ENCODE measurements around the gene NEDD4. TPM values are rescaled to one million over a fixed set of nuclear protein-coding genes. Genes with fewer than 3 reads are reported as not detected.
A peak's percentile ranks its signal among the peaks of the same experiment; 100 is the strongest.

Gene NEDD4
- total and polyA plus RNA-seq, 11 donors: 1.8 to 14.8 (median 8.9) TPM

DNA sequence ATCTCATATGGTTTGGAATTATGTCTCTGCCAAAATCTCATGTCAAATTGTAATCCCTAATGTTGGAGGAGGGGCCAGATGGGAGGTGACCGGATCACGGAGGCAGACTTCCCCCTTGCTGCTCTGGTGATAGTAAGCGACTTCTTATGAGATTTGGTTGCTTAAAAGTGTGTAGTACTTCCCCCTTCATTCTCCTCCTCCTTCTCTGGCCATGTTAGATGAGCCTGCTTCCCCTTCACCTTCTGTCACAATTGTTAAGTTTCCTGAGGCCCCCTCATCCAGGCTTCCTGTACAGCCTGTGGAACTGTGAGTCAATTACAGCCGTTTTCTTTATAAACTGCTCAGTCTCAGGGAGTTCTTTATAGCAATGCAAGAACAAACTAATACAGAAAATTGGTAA is 51.1 kb downstream of the NEDD4 start:
- 59 to 63% (median 61%) methylated on average over 4 of the region's 4 CpGs for WGBS, 4 donors
- intact Hi-C loops (cut with DNase I): no loop called here
- no peak for TF ChIP-seq CTCF (IDR thresholded peaks at IDR 0.05)
- TF ChIP-seq POLR2A (IDR thresholded peaks at IDR 0.05): no peak
- peaks cover 0 to 23% (median 6%) of the 10 kb centered on the region in 12 donors for H3K9me3 ChIP-seq
- H3K27me3 ChIP-seq: no peaks in the 10 kb centered on the region
- peak overlapping the region in 3 of 12 donors; percentile 2 to 40 (median 29) for H3K27ac ChIP-seq
- no peak for DNase-seq
- peaks cover 0 to 13% (median 0%) of the 10 kb centered on the region in 9 donors for H3K36me3 ChIP-seq
- no peak overlapping the region for H3K4me3 ChIP-seq
- peaks cover 0 to 13% (median 0%) of the 10 kb centered on the region in 12 donors for H3K4me1 ChIP-seq
- ATAC-seq: peak in 2 of 4 donors; percentile 45 to 81

GRCh38 chr15:55937040-55937439 is 56.4 kb downstream of the NEDD4 start:
- no peak overlapping the region for H3K4me3 ChIP-seq
- ATAC-seq (no peak), DNase-seq (no peak)
- intact Hi-C loops (cut with DNase I): no loop called here
- H3K27ac ChIP-seq: no peak overlapping the region
- peaks cover 0 to 28% (median 6%) of the 10 kb centered on the region in 12 donors for H3K9me3 ChIP-seq
- peaks cover 0 to 7% (median 0%) of the 10 kb centered on the region in 9 donors for H3K36me3 ChIP-seq
- no peaks in the 10 kb centered on the region for H3K27me3 ChIP-seq
- peaks cover 0 to 2% (median 0%) of the 10 kb centered on the region in 12 donors for H3K4me1 ChIP-seq
- TF ChIP-seq CTCF (IDR thresholded peaks at IDR 0.05) (no peak), POLR2A (IDR thresholded peaks at IDR 0.05) (no peak)
- whole genome bisulfite sequencing, 4 donors: 62 to 76% (median 69%) methylated on average over 6 of the region's 6 CpGs

DNA sequence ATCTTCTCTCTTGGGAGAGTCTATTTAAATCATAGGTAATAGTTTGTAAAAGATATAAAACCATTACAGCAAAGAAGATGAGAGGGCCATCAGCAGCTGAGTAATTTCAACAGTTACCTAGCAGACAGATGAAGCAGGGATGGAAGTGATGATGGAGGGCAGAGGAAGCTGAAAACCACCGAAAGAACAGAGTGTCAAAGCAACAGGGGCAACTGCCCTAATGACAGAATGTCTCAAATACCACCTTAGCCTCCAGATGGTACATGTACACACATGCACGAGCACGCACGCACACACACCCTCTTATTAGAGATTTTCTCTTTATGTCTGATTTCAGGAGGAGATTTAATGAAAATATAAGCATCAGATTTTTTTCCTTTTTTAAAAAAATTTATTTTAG is 64.5 kb downstream of the NEDD4 start:
- WGBS, 4 donors: 86 to 94% (median 91%) methylated on average over 4 of the region's 4 CpGs
- ATAC-seq (no peak), DNase-seq (no peak)
- H3K4me1 ChIP-seq: no peaks in the 10 kb centered on the region
- H3K4me3 ChIP-seq: no peak overlapping the region
- intact Hi-C loops (cut with DNase I): no loop called here
- H3K9me3 ChIP-seq: peaks cover 0 to 10% (median 0%) of the 10 kb centered on the region in 12 donors
- no peak overlapping the region for H3K27ac ChIP-seq
- H3K27me3 ChIP-seq: no peaks in the 10 kb centered on the region
- TF ChIP-seq CTCF (IDR thresholded peaks at IDR 0.05) (no peak), POLR2A (IDR thresholded peaks at IDR 0.05) (no peak)
- peaks cover 0 to 5% (median 0%) of the 10 kb centered on the region in 9 donors for H3K36me3 ChIP-seq

GRCh38 chr15:55921744-55922143 is 71.7 kb downstream of the NEDD4 start:
- no peak for DNase-seq
- H3K27me3 ChIP-seq: no peaks in the 10 kb centered on the region
- H3K9me3 ChIP-seq: no peaks in the 10 kb centered on the region
- peaks cover 0 to 7% (median 0%) of the 10 kb centered on the region in 9 donors for H3K36me3 ChIP-seq
- peaks cover 0 to 14% (median 0%) of the 10 kb centered on the region in 12 donors for H3K4me1 ChIP-seq
- TF ChIP-seq CTCF (IDR thresholded peaks at IDR 0.05): no peak
- no peak for TF ChIP-seq POLR2A (IDR thresholded peaks at IDR 0.05)
- intact Hi-C loops (cut with DNase I): no loop called here
- ATAC-seq: no peak
- H3K27ac ChIP-seq: no peak overlapping the region
- H3K4me3 ChIP-seq: no peak overlapping the region
- 95 to 99% (median 97%) methylated on average over 4 of the region's 4 CpGs for WGBS, 4 donors
